Measurements from ENCODE around the gene DDRGK1.

DNA sequence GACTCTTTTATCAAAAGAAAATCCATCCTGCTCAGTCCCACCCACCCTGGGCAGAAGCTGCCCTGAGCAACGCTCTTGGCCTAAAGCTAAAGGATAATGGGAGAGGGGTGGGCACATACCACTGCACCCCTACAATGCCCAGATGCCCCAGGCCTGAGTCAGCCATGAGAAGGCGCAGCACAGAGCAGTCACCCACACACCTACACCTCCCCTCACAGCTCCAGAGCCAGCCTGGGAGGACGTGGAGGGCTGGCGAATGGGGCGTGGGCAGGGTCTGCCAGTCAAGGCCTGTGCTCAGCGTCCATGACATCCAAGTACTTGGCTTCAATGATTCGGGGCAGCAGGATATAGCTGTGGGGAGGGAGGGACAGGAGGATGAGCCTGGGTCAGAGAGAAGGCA lies 23.0 kb upstream of the DDRGK1 start:
- TF ChIP-seq, protein P1, sequence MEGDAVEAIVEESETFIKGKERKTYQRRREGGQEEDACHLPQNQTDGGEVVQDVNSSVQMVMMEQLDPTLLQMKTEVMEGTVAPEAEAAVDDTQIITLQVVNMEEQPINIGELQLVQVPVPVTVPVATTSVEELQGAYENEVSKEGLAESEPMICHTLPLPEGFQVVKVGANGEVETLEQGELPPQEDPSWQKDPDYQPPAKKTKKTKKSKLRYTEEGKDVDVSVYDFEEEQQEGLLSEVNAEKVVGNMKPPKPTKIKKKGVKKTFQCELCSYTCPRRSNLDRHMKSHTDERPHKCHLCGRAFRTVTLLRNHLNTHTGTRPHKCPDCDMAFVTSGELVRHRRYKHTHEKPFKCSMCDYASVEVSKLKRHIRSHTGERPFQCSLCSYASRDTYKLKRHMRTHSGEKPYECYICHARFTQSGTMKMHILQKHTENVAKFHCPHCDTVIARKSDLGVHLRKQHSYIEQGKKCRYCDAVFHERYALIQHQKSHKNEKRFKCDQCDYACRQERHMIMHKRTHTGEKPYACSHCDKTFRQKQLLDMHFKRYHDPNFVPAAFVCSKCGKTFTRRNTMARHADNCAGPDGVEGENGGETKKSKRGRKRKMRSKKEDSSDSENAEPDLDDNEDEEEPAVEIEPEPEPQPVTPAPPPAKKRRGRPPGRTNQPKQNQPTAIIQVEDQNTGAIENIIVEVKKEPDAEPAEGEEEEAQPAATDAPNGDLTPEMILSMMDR (IDR thresholded peaks at IDR 0.05; ENCODE audit: low read depth, low read length, poor library complexity, severe bottlenecking), result no peak
- TF ChIP-seq EZH2phosphoT487 (IDR thresholded peaks at IDR 0.05; ENCODE audit: borderline replicate concordance, low read length), result no peak
